Pericardium fibroblast (primary cell): ENCODE measurements around the gene KRTAP5-7. TPM values are rescaled to one million over a fixed set of nuclear protein-coding genes. Genes with fewer than 3 reads are reported as not detected.

Experiments used
- total RNA-seq: library from RNA; depleted of rRNA; stranded (reverse); fragments of >200 nt; gene quantifications from 2 replicates; pipeline ENCODE4 v1.2.3, GENCODE V29; 2015

KRTAP5-7 gene
- total RNA-seq, result not detected in 2 replicates

DNA sequence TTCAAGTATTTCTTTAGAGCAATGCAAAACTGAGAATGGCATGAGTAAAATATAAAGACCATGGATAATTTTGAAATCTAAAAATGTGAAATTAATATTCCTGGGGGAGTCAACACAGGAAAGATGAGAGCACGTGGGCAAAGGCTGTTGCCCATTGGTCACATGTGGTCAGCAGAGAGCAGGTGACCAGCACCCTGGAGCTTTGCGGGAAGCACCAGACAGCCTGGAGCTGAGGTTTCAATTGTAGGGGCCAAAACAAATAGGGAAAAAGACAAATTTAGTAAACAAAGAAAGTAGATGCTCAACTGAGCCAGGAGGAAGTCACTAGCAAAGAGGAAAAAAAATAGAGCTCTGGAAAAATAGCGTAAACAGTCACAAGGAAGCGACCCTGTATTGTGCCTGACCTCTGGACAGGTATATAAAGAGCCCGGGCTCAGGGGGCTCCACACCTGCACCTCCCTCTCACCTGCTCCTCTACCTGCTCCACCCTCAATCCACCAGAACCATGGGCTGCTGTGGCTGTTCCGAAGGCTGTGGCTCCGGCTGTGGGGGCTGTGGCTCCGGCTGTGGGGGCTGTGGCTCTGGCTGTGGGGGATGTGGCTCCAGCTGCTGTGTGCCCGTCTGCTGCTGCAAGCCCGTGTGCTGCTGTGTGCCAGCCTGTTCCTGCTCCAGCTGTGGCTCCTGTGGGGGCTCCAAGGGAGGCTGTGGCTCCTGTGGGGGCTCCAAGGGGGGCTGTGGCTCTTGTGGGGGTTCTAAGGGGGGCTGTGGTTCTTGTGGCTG lies at the start of gene KRTAP5-7:
Gene KRTAP5-7, plus strand, starts transcription at position 472 of the 780 bp plus-strand sequence. Its CDS starts 34 bp downstream, at position 506.

GRCh38 chr11:71537977-71538665 lies 11.1 kb downstream of the KRTAP5-7 start, which contains the start of gene KRTAP5-8:
TSS of gene KRTAP5-8 (plus strand) at chr11:71538025. CDS start at chr11:71538056, 31 bp downstream.

DNA sequence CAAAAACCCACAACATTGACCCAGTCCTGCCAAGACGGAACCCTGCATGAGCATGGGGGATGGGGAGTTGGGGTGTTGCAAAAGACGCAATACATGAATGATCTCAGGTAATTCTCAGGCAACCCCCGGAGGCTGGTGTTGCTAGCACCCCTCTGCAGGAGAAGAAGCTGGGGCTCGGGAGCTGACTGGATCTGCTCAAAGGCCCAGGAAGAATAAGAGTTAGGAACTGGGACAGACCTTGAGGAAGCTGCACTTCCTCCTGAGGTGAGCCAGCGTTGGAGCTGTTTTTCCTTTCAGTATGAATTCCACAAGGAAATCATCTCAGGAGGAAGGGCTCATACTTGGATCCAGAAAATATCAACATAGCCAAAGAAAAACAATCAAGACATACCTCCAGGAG lies 21.1 kb downstream of the KRTAP5-7 start, which contains the start of gene KRTAP5-9:
Gene KRTAP5-9, plus strand, starts transcription at position 301 of the 400 bp plus-strand sequence. CDS start 238 bp downstream, outside the sequence.

DNA sequence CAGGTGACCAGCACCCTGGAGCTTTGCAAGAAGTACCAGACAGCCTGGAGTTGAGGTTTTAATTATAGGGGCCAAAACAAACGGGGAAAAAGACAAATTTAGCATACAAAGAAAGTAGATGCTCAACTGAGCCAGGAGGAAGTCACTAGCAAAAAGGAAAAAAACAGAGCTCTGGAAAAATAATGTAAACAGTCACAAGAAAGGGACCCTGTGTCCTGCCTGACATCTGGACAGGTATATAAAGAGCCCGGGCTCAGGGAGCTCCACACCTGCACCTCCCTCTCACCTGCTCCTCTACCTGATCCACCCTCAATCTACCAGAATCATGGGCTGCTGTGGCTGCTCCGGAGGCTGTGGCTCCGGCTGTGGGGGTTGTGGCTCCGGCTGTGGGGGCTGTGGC lies 38.2 kb downstream of the KRTAP5-7 start, which contains the start of gene KRTAP5-10:
Gene KRTAP5-10, plus strand, starts transcription at position 301 of the 400 bp plus-strand sequence. Its CDS starts 25 bp downstream, at position 326.

Other genes starting within 250 kb of the KRTAP5-7 start
- 55.2 and 95.8 TPM in 2 replicates for gene DHCR7, start 78.9 kb upstream of the KRTAP5-7 start, total RNA-seq
- 48.7 and 49.6 TPM in 2 replicates for gene NADSYN1, start 74.1 kb upstream of the KRTAP5-7 start, total RNA-seq
- gene KRTAP5-8, start 10.8 kb downstream of the KRTAP5-7 start, total RNA-seq, result not detected in 2 replicates
- not detected in 2 replicates for gene KRTAP5-9, start 21.2 kb downstream of the KRTAP5-7 start, total RNA-seq
- not detected in 2 replicates for gene KRTAP5-10, start 38.3 kb downstream of the KRTAP5-7 start, total RNA-seq
- gene KRTAP5-11, start 55.6 kb downstream of the KRTAP5-7 start, total RNA-seq, result not detected in 2 replicates